Neural cell (in vitro differentiated cells): ENCODE measurements around the gene KCNJ5.

Experiments used
- EP300 ChIP-seq: fragments of 450-650 bp; conservative IDR thresholded peaks from 2 replicates; pipeline ENCODE4 v1.6.1; 2014; ENCODE audit warnings: antibody characterized with exemption, mild to moderate bottlenecking, moderate library complexity; ENCODE audit not compliant: poor library complexity, severe bottlenecking
- EZH2 ChIP-seq: fragments of 200-600, 300-800 bp; shearing (Covaris generic), sonication (generic); IDR thresholded peaks from 2 replicates; pipeline ENCODE4 v1.6.1; 2014; ENCODE audit warnings: antibody characterized with exemption, low read length, borderline replicate concordance, mild to moderate bottlenecking; ENCODE audit not compliant: insufficient read depth, poor library complexity, severe bottlenecking
- POLR2AphosphoS5 ChIP-seq: IDR thresholded peaks from 2 replicates; pipeline ENCODE4 v1.6.1; 2012
- TF ChIP-seq, protein P1 (sequence below): fragments of 450-650 bp; IDR thresholded peaks from 2 replicates; pipeline ENCODE4 v1.5.1; 2014; ENCODE audit warnings: antibody characterized with exemption, mild to moderate bottlenecking, moderate library complexity; ENCODE audit not compliant: poor library complexity, severe bottlenecking

DNA sequence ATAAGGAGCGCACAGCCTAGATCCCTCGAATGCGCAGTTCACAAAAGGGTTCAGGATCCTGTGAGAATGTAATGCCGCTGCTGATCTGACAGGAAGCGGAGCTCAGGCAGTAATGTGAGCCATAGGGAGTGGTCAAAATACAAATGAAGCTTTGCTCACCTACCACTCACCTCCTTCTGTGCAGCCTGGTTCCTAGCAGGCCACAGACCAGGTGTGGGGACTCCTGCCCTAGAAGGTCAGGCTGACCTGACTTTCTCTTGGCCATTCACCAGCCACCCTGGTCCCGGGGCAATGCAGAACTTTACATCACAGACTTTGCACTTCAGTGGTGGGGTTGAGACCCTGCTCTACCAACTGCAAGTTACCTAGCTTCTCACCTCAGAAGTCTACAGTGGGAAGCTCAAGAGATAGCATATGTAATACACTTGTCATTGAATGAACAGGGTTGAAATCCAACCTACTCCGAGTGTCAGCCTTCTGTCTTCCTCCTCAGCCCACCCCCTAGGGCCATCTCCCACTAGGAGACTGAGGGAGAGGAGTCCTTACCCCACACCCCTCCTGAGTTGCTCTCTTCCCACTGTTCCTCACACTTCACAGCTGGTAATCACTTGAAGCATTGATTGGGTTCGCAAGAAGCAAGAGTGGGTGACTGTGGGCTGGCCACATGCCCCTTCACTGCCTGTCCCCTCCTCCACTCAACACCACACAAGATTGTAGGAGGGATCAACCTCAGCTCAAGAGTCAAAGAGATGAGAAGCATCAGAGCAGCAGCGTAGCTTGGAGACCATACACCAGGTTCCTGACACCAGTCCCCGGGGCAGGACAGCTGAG is 22.1 kb upstream of the KCNJ5 start:
- TF ChIP-seq POLR2AphosphoS5 = no peak
- TF ChIP-seq EP300 = no peak
- TF ChIP-seq, protein P1, sequence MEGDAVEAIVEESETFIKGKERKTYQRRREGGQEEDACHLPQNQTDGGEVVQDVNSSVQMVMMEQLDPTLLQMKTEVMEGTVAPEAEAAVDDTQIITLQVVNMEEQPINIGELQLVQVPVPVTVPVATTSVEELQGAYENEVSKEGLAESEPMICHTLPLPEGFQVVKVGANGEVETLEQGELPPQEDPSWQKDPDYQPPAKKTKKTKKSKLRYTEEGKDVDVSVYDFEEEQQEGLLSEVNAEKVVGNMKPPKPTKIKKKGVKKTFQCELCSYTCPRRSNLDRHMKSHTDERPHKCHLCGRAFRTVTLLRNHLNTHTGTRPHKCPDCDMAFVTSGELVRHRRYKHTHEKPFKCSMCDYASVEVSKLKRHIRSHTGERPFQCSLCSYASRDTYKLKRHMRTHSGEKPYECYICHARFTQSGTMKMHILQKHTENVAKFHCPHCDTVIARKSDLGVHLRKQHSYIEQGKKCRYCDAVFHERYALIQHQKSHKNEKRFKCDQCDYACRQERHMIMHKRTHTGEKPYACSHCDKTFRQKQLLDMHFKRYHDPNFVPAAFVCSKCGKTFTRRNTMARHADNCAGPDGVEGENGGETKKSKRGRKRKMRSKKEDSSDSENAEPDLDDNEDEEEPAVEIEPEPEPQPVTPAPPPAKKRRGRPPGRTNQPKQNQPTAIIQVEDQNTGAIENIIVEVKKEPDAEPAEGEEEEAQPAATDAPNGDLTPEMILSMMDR = no peak
- TF ChIP-seq EZH2 = no peak
